Activated naive CD8-positive, alpha-beta T cell treated with anti-CD3 and anti-CD28 coated beads, Interleukin-2, amount 10 ng/mL, durations not matched to agents 7 days and 5 days (primary cell): ENCODE results near the gene BLCAP. TPM values are rescaled to one million over a fixed set of nuclear protein-coding genes. Genes with fewer than 3 reads are reported as not detected.
"Not testable (repeated sequence)": the region's sequence is repeated elsewhere in the genome, so short reads cannot be mapped to it uniquely, and the experiment has no call there.

Experiments used
- ATAC-seq: fragments of 150-1000 bp; cut with Tn5 transposase; one replicate; pipeline ENCODE4 v1.10.0; 2021; ENCODE audit warnings: low read depth, moderate library complexity
- POLR2A ChIA-PET: fragments of 350-600 bp; sonication (Branson Sonifier 250); formaldehyde crosslinking; loops from one replicate; lab custom pipeline; 2021; ENCODE audit warnings: antibody characterized with exemption; lab: Charles Lee
- DNase-seq: peaks from one replicate; pipeline ENCODE4 v3.0.0; 2021
- H3K27ac Mint-ChIP-seq: one replicate; pipeline ENCODE4 v1.8.0; 2022; ENCODE audit warnings: mild to moderate bottlenecking, mixed read lengths
- H3K27me3 Mint-ChIP-seq: one replicate; pipeline ENCODE4 v1.8.0; 2022; ENCODE audit warnings: mild to moderate bottlenecking, moderate library complexity, mixed read lengths
- H3K36me3 Mint-ChIP-seq: one replicate; pipeline ENCODE4 v1.8.0; 2021; ENCODE audit warnings: mild to moderate bottlenecking, mixed read lengths
- H3K4me1 Mint-ChIP-seq: one replicate; pipeline ENCODE4 v1.8.0; 2021; ENCODE audit warnings: mixed read lengths
- H3K4me3 Mint-ChIP-seq: one replicate; pipeline ENCODE4 v1.8.0; 2022; ENCODE audit warnings: mild to moderate bottlenecking, moderate library complexity, mixed read lengths
- H3K9me3 Mint-ChIP-seq: one replicate; pipeline ENCODE4 v1.8.0; 2021; ENCODE audit warnings: mixed read lengths
- total RNA-seq, 2 experiments: library from RNA; stranded (reverse); gene quantifications; one replicate each; pipeline ENCODE4 v1.2.3, GENCODE V29; 2021

BLCAP gene
- total RNA-seq, 2 experiments from 2014 or later = 51.0 to 54.6 TPM

GRCh38 chr20:37484331-37484730, 43.3 kb downstream of the BLCAP start:
- no peak overlapping the region for H3K27ac Mint-ChIP-seq
- POLR2A ChIA-PET = no interaction called here
- DNase-seq = no peak
- peaks cover 23% of the 10 kb centered on the region for H3K27me3 Mint-ChIP-seq
- no peak for ATAC-seq
- no peak overlapping the region for H3K4me3 Mint-ChIP-seq
- no peaks in the 10 kb centered on the region for H3K9me3 Mint-ChIP-seq
- no peaks in the 10 kb centered on the region for H3K36me3 Mint-ChIP-seq
- H3K4me1 Mint-ChIP-seq = no peaks in the 10 kb centered on the region

- Mint-ChIP-seq H3K9me3 (no peaks in the 10 kb centered on the region), H3K27ac (no peak overlapping the region), H3K27me3 (peaks cover 19% of the 10 kb centered on the region), H3K4me1 (no peaks in the 10 kb centered on the region), H3K4me3 (no peak overlapping the region), H3K36me3 (no peaks in the 10 kb centered on the region)
- ATAC-seq = no peak
- no peak for DNase-seq
- POLR2A ChIA-PET = no interaction called here
These were observed 46.1 kb downstream of the BLCAP start for GRCh38 chr20:37481610-37482009.

GRCh38 chr20:37480919-37481318, 46.8 kb downstream of the BLCAP start:
- H3K9me3 Mint-ChIP-seq = no peaks in the 10 kb centered on the region
- ATAC-seq (no peak), DNase-seq (no peak)
- H3K36me3 Mint-ChIP-seq = no peaks in the 10 kb centered on the region
- no peak overlapping the region for H3K27ac Mint-ChIP-seq
- peaks cover 19% of the 10 kb centered on the region for H3K27me3 Mint-ChIP-seq
- H3K4me1 Mint-ChIP-seq = no peaks in the 10 kb centered on the region
- H3K4me3 Mint-ChIP-seq = no peak overlapping the region
- POLR2A ChIA-PET = no interaction called here

GRCh38 chr20:37479925-37480691, 47.6 kb downstream of the BLCAP start:
- DNase-seq (no peak), ATAC-seq (no peak)
- H3K9me3 Mint-ChIP-seq = no peaks in the 10 kb centered on the region
- H3K27me3 Mint-ChIP-seq = peaks cover 19% of the 10 kb centered on the region
- POLR2A ChIA-PET = no interaction called here
- no peak overlapping the region for H3K4me3 Mint-ChIP-seq
- H3K27ac Mint-ChIP-seq = no peak overlapping the region
- H3K36me3 Mint-ChIP-seq = no peaks in the 10 kb centered on the region
- H3K4me1 Mint-ChIP-seq = no peaks in the 10 kb centered on the region

- Mint-ChIP-seq H3K4me1 (no peaks in the 10 kb centered on the region), H3K36me3 (no peaks in the 10 kb centered on the region), H3K9me3 (no peaks in the 10 kb centered on the region), H3K27ac (no peak overlapping the region), H3K4me3 (no peak overlapping the region), H3K27me3 (peaks cover 15% of the 10 kb centered on the region)
- DNase-seq (no peak), ATAC-seq (no peak)
- POLR2A ChIA-PET = no interaction called here
These were observed 48.4 kb downstream of the BLCAP start for GRCh38 chr20:37479266-37479665.

GRCh38 chr20:37477041-37477440, 50.6 kb downstream of the BLCAP start:
- no peaks in the 10 kb centered on the region for H3K9me3 Mint-ChIP-seq
- POLR2A ChIA-PET = no interaction called here

GRCh38 chr20:37475252-37475651, 52.4 kb downstream of the BLCAP start:
- Mint-ChIP-seq H3K36me3 (no peaks in the 10 kb centered on the region), H3K4me3 (no peak overlapping the region), H3K4me1 (no peaks in the 10 kb centered on the region), H3K27me3 (peaks cover 5% of the 10 kb centered on the region), H3K9me3 (no peaks in the 10 kb centered on the region), H3K27ac (no peak overlapping the region)
- DNase-seq (no peak), ATAC-seq (no peak)
- POLR2A ChIA-PET = no interaction called here

More at GRCh38 chr20:37477041-37477440, 50.6 kb downstream of the BLCAP start:
- Mint-ChIP-seq H3K27me3 (peaks cover 10% of the 10 kb centered on the region), H3K4me1 (no peaks in the 10 kb centered on the region), H3K4me3 (no peak overlapping the region), H3K27ac (no peak overlapping the region), H3K36me3 (no peaks in the 10 kb centered on the region)
- no peak for ATAC-seq
- no peak for DNase-seq

GRCh38 chr20:37474386-37474785, 53.3 kb downstream of the BLCAP start:
- H3K4me3 Mint-ChIP-seq = no peak overlapping the region
- POLR2A ChIA-PET = no interaction called here
- H3K27me3 Mint-ChIP-seq = peaks cover 5% of the 10 kb centered on the region
- H3K4me1 Mint-ChIP-seq = peaks cover under 1% of the 10 kb centered on the region
- H3K36me3 Mint-ChIP-seq = no peaks in the 10 kb centered on the region
- no peaks in the 10 kb centered on the region for H3K9me3 Mint-ChIP-seq
- no peak for ATAC-seq
- H3K27ac Mint-ChIP-seq = no peak overlapping the region
- no peak for DNase-seq

- no peak for ATAC-seq
- H3K4me3 Mint-ChIP-seq = no peak overlapping the region
- H3K27ac Mint-ChIP-seq = no peak overlapping the region
- no peak for DNase-seq
- peaks cover 5% of the 10 kb centered on the region for H3K4me1 Mint-ChIP-seq
- peaks cover 5% of the 10 kb centered on the region for H3K27me3 Mint-ChIP-seq
- POLR2A ChIA-PET = no interaction called here
- H3K36me3 Mint-ChIP-seq = no peaks in the 10 kb centered on the region
- H3K9me3 Mint-ChIP-seq = no peaks in the 10 kb centered on the region
These were observed 54.3 kb downstream of the BLCAP start for GRCh38 chr20:37473249-37474000.

GRCh38 chr20:37472435-37472834, 55.2 kb downstream of the BLCAP start:
- H3K4me3 Mint-ChIP-seq, ATAC-seq, H3K9me3 Mint-ChIP-seq, H3K4me1 Mint-ChIP-seq, H3K27me3 Mint-ChIP-seq, POLR2A ChIA-PET, H3K36me3 Mint-ChIP-seq, DNase-seq, H3K27ac Mint-ChIP-seq: not testable (repeated sequence)

- Mint-ChIP-seq H3K27ac (no peak overlapping the region), H3K4me3 (no peak overlapping the region), H3K9me3 (no peaks in the 10 kb centered on the region), H3K36me3 (no peaks in the 10 kb centered on the region), H3K4me1 (peaks cover 5% of the 10 kb centered on the region), H3K27me3 (no peaks in the 10 kb centered on the region)
- DNase-seq (no peak), ATAC-seq (no peak)
- POLR2A ChIA-PET = no interaction called here
These were observed 55.9 kb downstream of the BLCAP start for GRCh38 chr20:37471741-37472235.

- POLR2A ChIA-PET, H3K36me3 Mint-ChIP-seq, H3K4me1 Mint-ChIP-seq, H3K27me3 Mint-ChIP-seq, H3K27ac Mint-ChIP-seq, H3K9me3 Mint-ChIP-seq, ATAC-seq, DNase-seq, H3K4me3 Mint-ChIP-seq: not testable (repeated sequence)
These were observed 57.5 kb downstream of the BLCAP start for GRCh38 chr20:37470190-37470589.

GRCh38 chr20:37469531-37469930, 58.1 kb downstream of the BLCAP start:
- Mint-ChIP-seq H3K9me3 (no peaks in the 10 kb centered on the region), H3K27me3 (peaks cover 4% of the 10 kb centered on the region), H3K4me1 (peaks cover 5% of the 10 kb centered on the region), H3K27ac (no peak overlapping the region), H3K4me3 (no peak overlapping the region), H3K36me3 (no peaks in the 10 kb centered on the region)
- ATAC-seq = no peak
- POLR2A ChIA-PET = no interaction called here
- DNase-seq = no peak

GRCh38 chr20:37468886-37469285, 58.8 kb downstream of the BLCAP start:
- ATAC-seq (no peak), DNase-seq (no peak)
- Mint-ChIP-seq H3K27me3 (peaks cover 4% of the 10 kb centered on the region), H3K36me3 (no peaks in the 10 kb centered on the region), H3K9me3 (no peaks in the 10 kb centered on the region), H3K27ac (no peak overlapping the region), H3K4me3 (no peak overlapping the region), H3K4me1 (peaks cover 5% of the 10 kb centered on the region)
- POLR2A ChIA-PET = no interaction called here
